Thyroid gland (tissue), 4 donors: ENCODE results near the gene CXCR2.

Experiments used
- POLR2A ChIP-seq, 2 donors: fragments of 450-650 bp; IDR thresholded peaks; one replicate each; pipeline ENCODE4 v1.6.1; 2017; ENCODE audit warnings: antibody characterized with exemption in 2 of 2, mild to moderate bottlenecking in 2 of 2, moderate library complexity in 1 of 2
- TF ChIP-seq, protein P1 (sequence below), 6 experiments: fragments of 200-600 bp in 3 of 6; fragments of 450-650 bp in 3 of 6; sonication (generic) in 3 of 6; IDR thresholded peaks; one replicate each; pipeline ENCODE4 v1.5.1; 2016 to 2019; ENCODE audit warnings: antibody characterized with exemption in 6 of 6, mild to moderate bottlenecking in 2 of 6, inconsistent platforms in 1 of 6, moderate library complexity in 1 of 6

DNA sequence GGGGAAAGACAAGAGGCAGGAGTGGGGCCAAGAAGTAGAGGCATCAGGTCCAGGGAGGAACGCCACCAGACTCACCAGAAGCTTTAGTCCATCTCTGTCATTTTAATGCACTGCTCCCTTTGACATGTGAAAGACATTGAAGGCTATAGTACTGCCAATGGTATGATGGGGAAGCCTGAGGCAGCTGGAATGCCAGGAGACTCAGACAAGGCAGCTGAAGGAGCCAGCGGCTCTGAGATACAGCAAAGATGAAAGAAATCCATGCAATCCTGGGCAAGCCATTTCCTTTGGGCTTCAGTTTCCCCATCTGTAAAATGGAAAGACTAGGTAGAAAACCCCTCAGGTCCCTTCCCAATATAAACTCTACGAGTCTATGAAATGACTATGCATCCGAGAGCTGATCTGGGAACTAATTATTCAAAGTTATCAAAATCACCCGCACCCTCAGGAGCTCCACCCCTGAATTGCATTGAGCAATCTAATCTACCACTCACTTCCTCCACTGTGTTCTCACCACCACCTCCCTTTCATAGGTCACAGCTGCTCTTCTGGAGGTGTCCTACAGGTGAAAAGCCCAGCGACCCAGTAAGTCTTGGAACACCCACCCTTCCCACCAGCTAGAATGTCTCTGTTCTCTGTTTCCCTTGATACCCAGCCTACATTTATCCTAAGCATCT, 3.1 kb downstream of the CXCR2 start:
- TF ChIP-seq POLR2A (IDR thresholded peaks at IDR 0.05) = no peak
- TF ChIP-seq, protein P1, sequence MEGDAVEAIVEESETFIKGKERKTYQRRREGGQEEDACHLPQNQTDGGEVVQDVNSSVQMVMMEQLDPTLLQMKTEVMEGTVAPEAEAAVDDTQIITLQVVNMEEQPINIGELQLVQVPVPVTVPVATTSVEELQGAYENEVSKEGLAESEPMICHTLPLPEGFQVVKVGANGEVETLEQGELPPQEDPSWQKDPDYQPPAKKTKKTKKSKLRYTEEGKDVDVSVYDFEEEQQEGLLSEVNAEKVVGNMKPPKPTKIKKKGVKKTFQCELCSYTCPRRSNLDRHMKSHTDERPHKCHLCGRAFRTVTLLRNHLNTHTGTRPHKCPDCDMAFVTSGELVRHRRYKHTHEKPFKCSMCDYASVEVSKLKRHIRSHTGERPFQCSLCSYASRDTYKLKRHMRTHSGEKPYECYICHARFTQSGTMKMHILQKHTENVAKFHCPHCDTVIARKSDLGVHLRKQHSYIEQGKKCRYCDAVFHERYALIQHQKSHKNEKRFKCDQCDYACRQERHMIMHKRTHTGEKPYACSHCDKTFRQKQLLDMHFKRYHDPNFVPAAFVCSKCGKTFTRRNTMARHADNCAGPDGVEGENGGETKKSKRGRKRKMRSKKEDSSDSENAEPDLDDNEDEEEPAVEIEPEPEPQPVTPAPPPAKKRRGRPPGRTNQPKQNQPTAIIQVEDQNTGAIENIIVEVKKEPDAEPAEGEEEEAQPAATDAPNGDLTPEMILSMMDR (IDR thresholded peaks at IDR 0.05) = no peak
